ENCODE data around the gene LRRC7. TPM values are rescaled to one million over a fixed set of nuclear protein-coding genes. Genes with fewer than 3 reads are reported as not detected.
"Not testable (repeated sequence)": the region's sequence is repeated elsewhere in the genome, so short reads cannot be mapped to it uniquely, and the experiment has no call there.

The LRRC7 gene
- polyA plus RNA-seq, 1 of the 3 experiments (the other 2 are of a cell fraction), result 0.02 TPM

- POLR2A ChIA-PET, result no interaction called here
- DNase-seq, result no peak
- Histone ChIP-seq H3K36me3 (replicated peaks in 1 of 2; ENCODE audit: control insufficient read depth in 1 of 2, insufficient read depth in 2 of 2, low read length in 1 of 2) (no peaks in the 10 kb centered on the region), H4K20me1 (ENCODE audit: insufficient read depth) (no peaks in the 10 kb centered on the region), H2AFZ (ENCODE audit: low read depth) (no peak overlapping the region), H3F3A (replicated peaks; ENCODE audit: insufficient read depth) (peaks cover 3% of the 10 kb centered on the region), H3K9me3 (no peaks in the 10 kb centered on the region), H3K27me3 (ENCODE audit: insufficient read depth) (no peaks in the 10 kb centered on the region), H3K4me3 (ENCODE audit: low read depth in 2 of 2, low read length in 1 of 2) (no peak overlapping the region), H3K9ac (no peak overlapping the region), H3K4me2 (no peak overlapping the region), H3K27ac (ENCODE audit: low read depth in 2 of 2, low read length in 1 of 2) (no peak overlapping the region), H3K9me2 (no peaks in the 10 kb centered on the region), H3K4me1 (ENCODE audit: control insufficient read depth in 1 of 2, insufficient read depth in 2 of 2, low read depth in 1 of 2, low read length in 1 of 2) (peaks cover 0 to 3% of the 10 kb centered on the region in 2 experiments; a peak in 1 of 4 replicates), H3K79me2 (ENCODE audit: insufficient read depth) (no peaks in the 10 kb centered on the region)
- CTCF ChIA-PET, result no interaction called here
- TF ChIP-seq EP300 (IDR thresholded peaks at IDR 0.05; ENCODE audit: borderline replicate concordance in 1 of 2, low read depth in 1 of 2, low read length in 1 of 2) (no peak), USF1 (IDR thresholded peaks at IDR 0.05; ENCODE audit: borderline replicate concordance, low read depth) (no peak)
- 100% methylated on average over 1 of the region's 1 CpG for WGBS (ENCODE audit: low lambda C conversion rate)
Measured at GRCh38 chr1:69920426-69920825, 352.7 kb downstream of the LRRC7 start.

- peaks cover under 1% of the 10 kb centered on the region for H3F3A ChIP-seq (replicated peaks; ENCODE audit: insufficient read depth)
- H2AFZ ChIP-seq (ENCODE audit: low read depth), result no peak overlapping the region
- H3K4me3 ChIP-seq (ENCODE audit: low read depth in 2 of 2, low read length in 1 of 2), result no peak overlapping the region
- no peaks in the 10 kb centered on the region for H3K4me1 ChIP-seq (ENCODE audit: control insufficient read depth in 1 of 2, insufficient read depth in 2 of 2, low read depth in 1 of 2, low read length in 1 of 2)
- H3K9me3 ChIP-seq, result no peaks in the 10 kb centered on the region
- no peak overlapping the region for H3K9ac ChIP-seq
- no peaks in the 10 kb centered on the region for H3K36me3 ChIP-seq (replicated peaks in 1 of 2; ENCODE audit: control insufficient read depth in 1 of 2, insufficient read depth in 2 of 2, low read length in 1 of 2)
- no peaks in the 10 kb centered on the region for H4K20me1 ChIP-seq (ENCODE audit: insufficient read depth)
- CTCF ChIA-PET, result no interaction called here
- H3K27me3 ChIP-seq (ENCODE audit: insufficient read depth), result no peaks in the 10 kb centered on the region
- H3K9me2 ChIP-seq, result no peaks in the 10 kb centered on the region
- H3K27ac ChIP-seq (ENCODE audit: low read depth in 2 of 2, low read length in 1 of 2), result no peak overlapping the region
- TF ChIP-seq RAD21 (IDR thresholded peaks at IDR 0.05; ENCODE audit: low read length), result no peak
- POLR2A ChIA-PET, result no interaction called here
- no peak overlapping the region for H3K4me2 ChIP-seq
- no peak for DNase-seq
- H3K79me2 ChIP-seq (ENCODE audit: insufficient read depth), result no peaks in the 10 kb centered on the region
Measured at GRCh38 chr1:69921486-69921885, 353.8 kb downstream of the LRRC7 start.

- CTCF ChIA-PET; POLR2A ChIA-PET; H3K4me1 ChIP-seq (ENCODE audit: control insufficient read depth in 1 of 2, insufficient read depth in 2 of 2, low read depth in 1 of 2, low read length in 1 of 2); H3K27ac ChIP-seq (ENCODE audit: low read depth in 2 of 2, low read length in 1 of 2); H3K4me2 ChIP-seq; H3K9ac ChIP-seq; H3K27me3 ChIP-seq (ENCODE audit: insufficient read depth); H3F3A ChIP-seq (replicated peaks; ENCODE audit: insufficient read depth); H3K36me3 ChIP-seq (replicated peaks in 1 of 2; ENCODE audit: control insufficient read depth in 1 of 2, insufficient read depth in 2 of 2, low read length in 1 of 2); DNase-seq; H3K9me2 ChIP-seq; H3K9me3 ChIP-seq; H3K79me2 ChIP-seq (ENCODE audit: insufficient read depth); H3K4me3 ChIP-seq (ENCODE audit: low read depth in 2 of 2, low read length in 1 of 2); H2AFZ ChIP-seq (ENCODE audit: low read depth); H4K20me1 ChIP-seq (ENCODE audit: insufficient read depth): not testable (repeated sequence)
- 79% methylated on average over 6 of the region's 14 CpGs for WGBS (ENCODE audit: low lambda C conversion rate)
Measured at GRCh38 chr1:69928234-69928633, 360.5 kb downstream of the LRRC7 start.

- 55% methylated on average over 2 of the region's 2 CpGs for WGBS (ENCODE audit: low lambda C conversion rate)
- Histone ChIP-seq H3K27me3 (ENCODE audit: insufficient read depth) (no peaks in the 10 kb centered on the region), H3K36me3 (replicated peaks in 1 of 2; ENCODE audit: control insufficient read depth in 1 of 2, insufficient read depth in 2 of 2, low read length in 1 of 2) (no peaks in the 10 kb centered on the region), H3K9me2 (no peaks in the 10 kb centered on the region), H3K79me2 (ENCODE audit: insufficient read depth) (no peaks in the 10 kb centered on the region), H3K9me3 (no peaks in the 10 kb centered on the region), H4K20me1 (ENCODE audit: insufficient read depth) (no peaks in the 10 kb centered on the region), H3K4me2 (no peak overlapping the region), H3K4me1 (ENCODE audit: control insufficient read depth in 1 of 2, insufficient read depth in 2 of 2, low read depth in 1 of 2, low read length in 1 of 2) (no peaks in the 10 kb centered on the region), H3F3A (replicated peaks; ENCODE audit: insufficient read depth) (no peaks in the 10 kb centered on the region), H2AFZ (ENCODE audit: low read depth) (no peak overlapping the region), H3K27ac (ENCODE audit: low read depth in 2 of 2, low read length in 1 of 2) (no peak overlapping the region), H3K4me3 (ENCODE audit: low read depth in 2 of 2, low read length in 1 of 2) (no peak overlapping the region), H3K9ac (no peak overlapping the region)
- POLR2A ChIA-PET, result no interaction called here
- CTCF ChIA-PET, result no interaction called here
- DNase-seq, result no peak
- TF ChIP-seq USF2 (IDR thresholded peaks at IDR 0.05; ENCODE audit: borderline replicate concordance, low read depth, low read length) (no peak), SMC3 (IDR thresholded peaks at IDR 0.05; ENCODE audit: low read depth, low read length) (no peak), JUND (IDR thresholded peaks at IDR 0.05) (no peak), REST (IDR thresholded peaks at IDR 0.05; ENCODE audit: low read depth, low read length) (no peak), RCOR1 (IDR thresholded peaks at IDR 0.05; ENCODE audit: low read length) (no peak), NFIC (IDR thresholded peaks at IDR 0.05; ENCODE audit: borderline replicate concordance) (no peak), NRF1 (IDR thresholded peaks at IDR 0.05; ENCODE audit: low read depth, low read length) (no peak), MEF2A (IDR thresholded peaks at IDR 0.05; ENCODE audit: borderline replicate concordance, low read depth) (no peak)
Measured at GRCh38 chr1:69929308-69930057, 361.8 kb downstream of the LRRC7 start.

All from SK-N-SH (cell line).